SK-N-SH treated with all-trans-retinoic acid at 6 μM for 48 hours (cell line): ENCODE measurements around the gene NPR3.

Experiments used
- ARNTL ChIP-seq: fragments of 450-650 bp; formaldehyde crosslinking; IDR thresholded peaks from 2 replicates; pipeline ENCODE4 v1.5.0; 2020; ENCODE audit warnings: low read depth, mild to moderate bottlenecking, moderate library complexity, borderline replicate concordance
- ISL1 ChIP-seq: fragments of 250-450 bp; sonication (Bioruptor Pico); IDR thresholded peaks from 2 replicates; pipeline ENCODE4 v2.1.2; 2022; ENCODE audit warnings: mild to moderate bottlenecking, moderate library complexity
- PPARA ChIP-seq: fragments of 250-450 bp; sonication (Bioruptor Pico); IDR thresholded peaks from 2 replicates; pipeline ENCODE4 v1.5.0; 2020; ENCODE audit warnings: mild to moderate bottlenecking, borderline replicate concordance
- RARB ChIP-seq: fragments of 250-450 bp; sonication (Bioruptor Pico); IDR thresholded peaks from 2 replicates; pipeline ENCODE4 v1.8.0; 2021; ENCODE audit warnings: mild to moderate bottlenecking, moderate library complexity
- SNAI2 ChIP-seq: fragments of 250-450 bp; sonication (Bioruptor Pico); IDR thresholded peaks from 2 replicates; pipeline ENCODE4 v1.5.0; 2020; ENCODE audit warnings: mild to moderate bottlenecking, moderate library complexity
- TCF4 ChIP-seq: fragments of 250-450 bp; sonication (Bioruptor Pico); IDR thresholded peaks from 2 replicates; pipeline ENCODE4 v1.8.0; 2021; ENCODE audit warnings: mild to moderate bottlenecking, moderate library complexity, borderline replicate concordance
- ZFP30 ChIP-seq: fragments of 450-650 bp; formaldehyde crosslinking; IDR thresholded peaks from 2 replicates; pipeline ENCODE4 v1.5.0; 2022; ENCODE audit warnings: mild to moderate bottlenecking, moderate library complexity
- ZNF70 ChIP-seq: fragments of 450-650 bp; formaldehyde crosslinking; IDR thresholded peaks from 2 replicates; pipeline ENCODE4 v1.5.0; 2020; ENCODE audit warnings: mild to moderate bottlenecking, moderate library complexity
- TF ChIP-seq, protein P1 (sequence below): fragments of 250-450 bp; sonication (Bioruptor Pico); IDR thresholded peaks from 2 replicates; pipeline ENCODE4 v1.8.0; 2020; ENCODE audit warnings: mild to moderate bottlenecking, moderate library complexity, borderline replicate concordance
- TF ChIP-seq, protein P2 (sequence below): fragments of 250-450 bp; sonication (Bioruptor Pico); IDR thresholded peaks from 2 replicates; pipeline ENCODE4 v1.5.0; 2020; ENCODE audit warnings: mild to moderate bottlenecking, moderate library complexity
- TF ChIP-seq, protein P3 (sequence below): fragments of 250-450 bp; sonication (Bioruptor Pico); IDR thresholded peaks from 2 replicates; pipeline ENCODE4 v1.5.1; 2020; ENCODE audit warnings: low read depth, mild to moderate bottlenecking, moderate library complexity
- TF ChIP-seq, protein P4 (sequence below): fragments of 250-450 bp; sonication (Bioruptor Pico); IDR thresholded peaks from 2 replicates; pipeline ENCODE4 v1.5.1; 2021; ENCODE audit warnings: mild to moderate bottlenecking, moderate library complexity

DNA sequence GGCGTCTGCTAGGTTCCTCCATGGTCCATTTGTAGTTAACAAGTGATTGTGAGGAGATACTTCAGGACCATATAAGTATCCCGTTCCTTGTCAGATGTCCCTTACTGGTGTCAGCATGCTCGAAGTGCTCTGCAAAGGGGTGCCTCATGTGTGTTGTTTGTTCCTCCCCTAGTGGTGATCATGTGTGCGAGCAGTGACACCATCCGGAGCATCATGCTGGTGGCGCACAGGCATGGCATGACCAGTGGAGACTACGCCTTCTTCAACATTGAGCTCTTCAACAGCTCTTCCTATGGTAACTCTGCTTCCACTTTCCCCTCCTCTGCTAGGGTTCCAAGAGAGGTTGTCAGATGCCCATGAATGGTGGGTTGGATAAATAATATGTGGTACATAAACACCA, 13.4 kb downstream of the NPR3 start:
- TF ChIP-seq PPARA (CRISPR knock-in tag) (no peak), ZFP30 (no peak), SNAI2 (CRISPR knock-in tag) (no peak), ISL1 (CRISPR knock-in tag) (no peak), TCF4 (no peak), ARNTL (CRISPR knock-in tag) (no peak), ZNF70 (CRISPR knock-in tag) (no peak), RARB (CRISPR knock-in tag) (no peak)
- TF ChIP-seq, protein P1, sequence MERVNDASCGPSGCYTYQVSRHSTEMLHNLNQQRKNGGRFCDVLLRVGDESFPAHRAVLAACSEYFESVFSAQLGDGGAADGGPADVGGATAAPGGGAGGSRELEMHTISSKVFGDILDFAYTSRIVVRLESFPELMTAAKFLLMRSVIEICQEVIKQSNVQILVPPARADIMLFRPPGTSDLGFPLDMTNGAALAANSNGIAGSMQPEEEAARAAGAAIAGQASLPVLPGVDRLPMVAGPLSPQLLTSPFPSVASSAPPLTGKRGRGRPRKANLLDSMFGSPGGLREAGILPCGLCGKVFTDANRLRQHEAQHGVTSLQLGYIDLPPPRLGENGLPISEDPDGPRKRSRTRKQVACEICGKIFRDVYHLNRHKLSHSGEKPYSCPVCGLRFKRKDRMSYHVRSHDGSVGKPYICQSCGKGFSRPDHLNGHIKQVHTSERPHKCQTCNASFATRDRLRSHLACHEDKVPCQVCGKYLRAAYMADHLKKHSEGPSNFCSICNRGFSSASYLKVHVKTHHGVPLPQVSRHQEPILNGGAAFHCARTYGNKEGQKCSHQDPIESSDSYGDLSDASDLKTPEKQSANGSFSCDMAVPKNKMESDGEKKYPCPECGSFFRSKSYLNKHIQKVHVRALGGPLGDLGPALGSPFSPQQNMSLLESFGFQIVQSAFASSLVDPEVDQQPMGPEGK = no peak
- TF ChIP-seq, protein P2, sequence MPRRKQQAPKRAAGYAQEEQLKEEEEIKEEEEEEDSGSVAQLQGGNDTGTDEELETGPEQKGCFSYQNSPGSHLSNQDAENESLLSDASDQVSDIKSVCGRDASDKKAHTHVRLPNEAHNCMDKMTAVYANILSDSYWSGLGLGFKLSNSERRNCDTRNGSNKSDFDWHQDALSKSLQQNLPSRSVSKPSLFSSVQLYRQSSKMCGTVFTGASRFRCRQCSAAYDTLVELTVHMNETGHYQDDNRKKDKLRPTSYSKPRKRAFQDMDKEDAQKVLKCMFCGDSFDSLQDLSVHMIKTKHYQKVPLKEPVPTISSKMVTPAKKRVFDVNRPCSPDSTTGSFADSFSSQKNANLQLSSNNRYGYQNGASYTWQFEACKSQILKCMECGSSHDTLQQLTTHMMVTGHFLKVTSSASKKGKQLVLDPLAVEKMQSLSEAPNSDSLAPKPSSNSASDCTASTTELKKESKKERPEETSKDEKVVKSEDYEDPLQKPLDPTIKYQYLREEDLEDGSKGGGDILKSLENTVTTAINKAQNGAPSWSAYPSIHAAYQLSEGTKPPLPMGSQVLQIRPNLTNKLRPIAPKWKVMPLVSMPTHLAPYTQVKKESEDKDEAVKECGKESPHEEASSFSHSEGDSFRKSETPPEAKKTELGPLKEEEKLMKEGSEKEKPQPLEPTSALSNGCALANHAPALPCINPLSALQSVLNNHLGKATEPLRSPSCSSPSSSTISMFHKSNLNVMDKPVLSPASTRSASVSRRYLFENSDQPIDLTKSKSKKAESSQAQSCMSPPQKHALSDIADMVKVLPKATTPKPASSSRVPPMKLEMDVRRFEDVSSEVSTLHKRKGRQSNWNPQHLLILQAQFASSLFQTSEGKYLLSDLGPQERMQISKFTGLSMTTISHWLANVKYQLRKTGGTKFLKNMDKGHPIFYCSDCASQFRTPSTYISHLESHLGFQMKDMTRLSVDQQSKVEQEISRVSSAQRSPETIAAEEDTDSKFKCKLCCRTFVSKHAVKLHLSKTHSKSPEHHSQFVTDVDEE (CRISPR knock-in tag) = no peak
- TF ChIP-seq, protein P3, sequence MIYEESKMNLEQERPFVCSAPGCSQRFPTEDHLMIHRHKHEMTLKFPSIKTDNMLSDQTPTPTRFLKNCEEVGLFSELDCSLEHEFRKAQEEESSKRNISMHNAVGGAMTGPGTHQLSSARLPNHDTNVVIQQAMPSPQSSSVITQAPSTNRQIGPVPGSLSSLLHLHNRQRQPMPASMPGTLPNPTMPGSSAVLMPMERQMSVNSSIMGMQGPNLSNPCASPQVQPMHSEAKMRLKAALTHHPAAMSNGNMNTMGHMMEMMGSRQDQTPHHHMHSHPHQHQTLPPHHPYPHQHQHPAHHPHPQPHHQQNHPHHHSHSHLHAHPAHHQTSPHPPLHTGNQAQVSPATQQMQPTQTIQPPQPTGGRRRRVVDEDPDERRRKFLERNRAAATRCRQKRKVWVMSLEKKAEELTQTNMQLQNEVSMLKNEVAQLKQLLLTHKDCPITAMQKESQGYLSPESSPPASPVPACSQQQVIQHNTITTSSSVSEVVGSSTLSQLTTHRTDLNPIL = no peak
- TF ChIP-seq, protein P4, sequence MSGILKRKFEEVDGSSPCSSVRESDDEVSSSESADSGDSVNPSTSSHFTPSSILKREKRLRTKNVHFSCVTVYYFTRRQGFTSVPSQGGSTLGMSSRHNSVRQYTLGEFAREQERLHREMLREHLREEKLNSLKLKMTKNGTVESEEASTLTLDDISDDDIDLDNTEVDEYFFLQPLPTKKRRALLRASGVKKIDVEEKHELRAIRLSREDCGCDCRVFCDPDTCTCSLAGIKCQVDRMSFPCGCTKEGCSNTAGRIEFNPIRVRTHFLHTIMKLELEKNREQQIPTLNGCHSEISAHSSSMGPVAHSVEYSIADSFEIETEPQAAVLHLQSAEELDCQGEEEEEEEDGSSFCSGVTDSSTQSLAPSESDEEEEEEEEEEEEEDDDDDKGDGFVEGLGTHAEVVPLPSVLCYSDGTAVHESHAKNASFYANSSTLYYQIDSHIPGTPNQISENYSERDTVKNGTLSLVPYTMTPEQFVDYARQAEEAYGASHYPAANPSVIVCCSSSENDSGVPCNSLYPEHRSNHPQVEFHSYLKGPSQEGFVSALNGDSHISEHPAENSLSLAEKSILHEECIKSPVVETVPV (CRISPR knock-in tag) = no peak
